Measurements from ENCODE around the gene ADAMTS17. TPM values are rescaled to one million over a fixed set of nuclear protein-coding genes. Genes with fewer than 3 reads are reported as not detected.
"Not testable (repeated sequence)": the region's sequence is repeated elsewhere in the genome, so short reads cannot be mapped to it uniquely, and the experiment has no call there.

Gene ADAMTS17
- total and polyA plus RNA-seq, 3 donors from 2014 or later: 6.8 to 17.8 (median 12.4) TPM

DNA sequence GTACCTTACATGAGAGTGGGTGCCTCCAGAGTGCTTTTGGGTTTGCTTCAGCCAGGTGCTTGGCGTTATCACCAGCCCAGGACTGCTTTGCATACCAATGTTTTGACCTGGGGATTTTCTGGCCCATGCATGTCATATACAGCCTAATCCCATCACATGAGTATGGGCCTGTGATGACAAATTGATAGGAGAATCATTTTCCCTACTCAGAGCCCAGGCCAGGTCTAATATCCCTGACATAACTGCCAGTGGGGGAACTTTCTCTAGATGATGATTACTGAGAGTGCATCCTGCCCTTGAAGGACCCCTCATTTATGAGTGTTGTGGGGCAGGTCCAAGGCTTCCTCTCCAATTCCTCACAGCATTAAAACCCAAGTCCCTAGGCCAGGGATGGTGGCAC is 411.1 kb downstream of the ADAMTS17 start:
- no peak overlapping the region for H3K27ac ChIP-seq
- TF ChIP-seq, protein P1, sequence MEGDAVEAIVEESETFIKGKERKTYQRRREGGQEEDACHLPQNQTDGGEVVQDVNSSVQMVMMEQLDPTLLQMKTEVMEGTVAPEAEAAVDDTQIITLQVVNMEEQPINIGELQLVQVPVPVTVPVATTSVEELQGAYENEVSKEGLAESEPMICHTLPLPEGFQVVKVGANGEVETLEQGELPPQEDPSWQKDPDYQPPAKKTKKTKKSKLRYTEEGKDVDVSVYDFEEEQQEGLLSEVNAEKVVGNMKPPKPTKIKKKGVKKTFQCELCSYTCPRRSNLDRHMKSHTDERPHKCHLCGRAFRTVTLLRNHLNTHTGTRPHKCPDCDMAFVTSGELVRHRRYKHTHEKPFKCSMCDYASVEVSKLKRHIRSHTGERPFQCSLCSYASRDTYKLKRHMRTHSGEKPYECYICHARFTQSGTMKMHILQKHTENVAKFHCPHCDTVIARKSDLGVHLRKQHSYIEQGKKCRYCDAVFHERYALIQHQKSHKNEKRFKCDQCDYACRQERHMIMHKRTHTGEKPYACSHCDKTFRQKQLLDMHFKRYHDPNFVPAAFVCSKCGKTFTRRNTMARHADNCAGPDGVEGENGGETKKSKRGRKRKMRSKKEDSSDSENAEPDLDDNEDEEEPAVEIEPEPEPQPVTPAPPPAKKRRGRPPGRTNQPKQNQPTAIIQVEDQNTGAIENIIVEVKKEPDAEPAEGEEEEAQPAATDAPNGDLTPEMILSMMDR (IDR thresholded peaks at IDR 0.05): no peak
- TF ChIP-seq POLR2A (IDR thresholded peaks at IDR 0.05): no peak
- no peaks in the 10 kb centered on the region for H3K9me3 ChIP-seq
- no peak overlapping the region for H3K4me3 ChIP-seq
- intact Hi-C loops (cut with DNase I; ENCODE audit: low total_unique reads): loop anchor here (5.0 kb wide), 1 partner anchor 407 kb away; no protein-coding TSS in a partner anchor
- peaks cover 4% of the 10 kb centered on the region for H3K4me1 ChIP-seq
- no peaks in the 10 kb centered on the region for H3K27me3 ChIP-seq
- 93 to 94% methylated on average over 1 of the region's 1 CpG for WGBS, 2 donors
- no peak for DNase-seq
- H3K36me3 ChIP-seq (ENCODE audit: low read depth, missing control alignments): no peaks in the 10 kb centered on the region

DNA sequence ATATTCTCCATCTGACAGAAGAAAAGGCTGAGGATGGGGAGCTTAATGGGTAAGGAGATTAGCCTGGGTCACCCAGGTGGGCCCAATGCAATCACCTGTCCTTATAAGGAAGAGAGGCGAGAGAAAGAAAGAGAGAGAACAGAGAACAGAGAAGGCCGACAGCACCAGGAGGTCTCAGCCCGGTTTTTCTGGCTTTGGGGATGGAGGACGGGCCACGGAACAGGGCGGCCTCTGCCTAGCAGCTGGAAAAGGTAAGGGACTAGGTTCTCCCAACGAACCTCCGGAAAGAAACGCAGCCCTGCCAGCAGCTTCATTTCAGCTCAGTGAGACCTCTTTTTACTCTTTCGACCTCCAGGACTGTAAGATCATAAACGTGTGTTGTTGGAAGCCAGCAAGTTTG is 412.5 kb downstream of the ADAMTS17 start:
- TF ChIP-seq, protein P1 (IDR thresholded peaks at IDR 0.05): no peak
- intact Hi-C loops (cut with DNase I; ENCODE audit: low total_unique reads): no loop called here
- Histone ChIP-seq H3K4me3 (no peak overlapping the region), H3K9me3 (no peaks in the 10 kb centered on the region), H3K27ac (no peak overlapping the region), H3K27me3 (no peaks in the 10 kb centered on the region), H3K4me1 (peaks cover 4% of the 10 kb centered on the region), H3K36me3 (ENCODE audit: low read depth, missing control alignments) (no peaks in the 10 kb centered on the region)
- WGBS, 2 donors: 63 to 66% methylated on average over 11 of the region's 11 CpGs
- DNase-seq: no peak

DNA sequence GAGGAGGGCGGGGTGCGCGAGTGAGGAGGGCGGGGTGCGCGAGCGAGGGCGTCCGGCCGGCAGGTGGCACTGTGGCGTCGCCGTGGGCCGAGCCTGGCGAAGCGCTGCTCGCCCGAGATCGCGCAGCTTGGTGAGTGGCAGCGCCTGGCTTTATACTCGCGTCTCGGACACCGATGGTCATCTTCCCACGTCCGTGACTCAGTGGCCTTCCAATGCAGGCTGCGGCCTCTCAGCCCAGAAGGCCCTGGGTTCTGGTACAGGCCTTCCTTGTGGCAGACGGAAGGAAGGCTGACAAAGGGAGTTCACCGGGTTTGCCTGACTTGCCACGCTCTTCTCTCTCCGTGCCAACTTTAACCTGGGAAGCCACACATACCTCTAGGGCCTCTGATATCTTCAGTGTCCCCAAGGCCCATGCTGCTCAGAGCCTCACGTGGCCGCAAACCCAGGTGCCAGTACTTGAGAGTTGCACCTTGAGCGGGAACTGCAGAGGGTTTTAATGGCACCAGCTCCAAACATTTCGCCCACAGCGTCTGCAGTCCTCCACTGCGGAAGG is 413.3 kb downstream of the ADAMTS17 start:
- Histone ChIP-seq H3K27ac (peak overlapping the region; percentile 22 to 79), H3K9me3 (no peaks in the 10 kb centered on the region), H3K4me1 (peaks cover 4% of the 10 kb centered on the region), H3K27me3 (no peaks in the 10 kb centered on the region), H3K36me3 (ENCODE audit: low read depth, missing control alignments) (no peaks in the 10 kb centered on the region), H3K4me3 (peak overlapping the region; percentile 31 to 57)
- TF ChIP-seq, protein P1 (IDR thresholded peaks at IDR 0.05): peak; percentile 49 to 81 (median 53)
- no peak for TF ChIP-seq POLR2A (IDR thresholded peaks at IDR 0.05)
- intact Hi-C loops (cut with DNase I; ENCODE audit: low total_unique reads): no loop called here
- 7 to 59% methylated on average over 6 to 28 of the region's 38 CpGs for WGBS, 2 donors
- peak; percentile 86 for DNase-seq

DNA sequence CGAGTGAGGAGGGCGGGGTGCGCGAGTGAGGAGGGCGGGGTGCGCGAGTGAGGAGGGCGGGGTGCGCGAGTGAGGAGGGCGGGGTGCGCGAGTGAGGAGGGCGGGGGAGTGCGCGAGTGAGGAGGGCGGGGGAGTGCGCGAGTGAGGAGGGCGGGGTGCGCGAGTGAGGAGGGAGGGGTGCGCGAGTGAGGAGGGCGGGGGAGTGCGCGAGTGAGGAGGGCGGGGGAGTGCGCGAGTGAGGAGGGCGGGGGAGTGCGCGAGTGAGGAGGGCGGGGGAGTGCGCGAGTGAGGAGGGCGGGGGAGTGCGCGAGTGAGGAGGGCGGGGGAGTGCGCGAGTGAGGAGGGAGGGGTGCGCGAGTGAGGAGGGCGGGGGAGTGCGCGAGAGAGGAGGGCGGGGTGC is 415.2 kb downstream of the ADAMTS17 start:
- H3K9me3 ChIP-seq; H3K27ac ChIP-seq; DNase-seq; H3K27me3 ChIP-seq; H3K4me3 ChIP-seq; H3K4me1 ChIP-seq; H3K36me3 ChIP-seq (ENCODE audit: low read depth, missing control alignments); intact Hi-C loops (cut with DNase I; ENCODE audit: low total_unique reads): not testable (repeated sequence)
- WGBS, 2 donors: no CpG with 5 or more reads among the region's 48 CpGs

DNA sequence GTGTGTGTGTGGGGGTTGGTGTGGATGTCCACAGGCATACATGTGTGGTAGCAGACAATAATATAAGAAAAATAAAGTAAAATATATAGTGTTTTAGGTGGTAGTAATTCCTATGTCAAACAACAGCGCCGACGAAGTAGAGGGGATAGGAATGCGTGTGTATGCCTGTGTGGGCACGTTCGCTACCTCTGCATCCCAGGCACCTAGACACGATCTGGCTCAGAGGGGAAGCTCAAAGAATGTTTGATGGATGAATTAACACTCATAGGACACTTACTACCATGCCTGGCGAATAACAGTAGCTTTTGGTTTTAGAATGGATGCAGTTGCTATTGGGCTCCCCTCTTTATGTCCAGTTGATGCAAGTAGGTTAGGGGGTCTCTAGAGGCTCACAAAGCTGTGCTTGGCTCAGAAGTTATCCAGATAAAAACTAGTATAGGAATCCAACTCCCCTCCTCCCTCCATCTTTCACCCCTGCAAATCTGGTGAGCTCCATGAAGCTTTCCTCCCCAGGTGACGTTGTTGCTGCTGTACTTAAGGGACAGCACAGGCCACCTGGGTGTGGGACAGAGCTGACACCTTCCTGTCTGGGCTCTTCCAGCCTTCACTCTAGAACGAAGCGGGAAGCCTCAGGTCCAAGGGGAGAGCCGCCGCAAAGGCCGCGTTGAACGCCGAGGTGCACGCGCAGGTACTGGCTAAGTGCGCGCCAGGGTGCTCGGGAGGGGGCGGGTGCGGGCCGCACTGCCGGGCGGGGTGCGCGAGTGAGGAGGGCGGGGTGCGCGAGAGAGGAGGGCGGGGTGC is 415.9 kb downstream of the ADAMTS17 start:
- Histone ChIP-seq H3K27me3 (no peaks in the 10 kb centered on the region), H3K4me3 (peak overlapping the region; percentile 27 to 46), H3K27ac (peak overlapping the region in 1 of 2 donors; percentile 57), H3K9me3 (no peaks in the 10 kb centered on the region), H3K36me3 (ENCODE audit: low read depth, missing control alignments) (no peaks in the 10 kb centered on the region), H3K4me1 (peaks cover 4% of the 10 kb centered on the region)
- 16 to 28% methylated on average over 8 to 23 of the region's 33 CpGs for WGBS, 2 donors
- intact Hi-C loops (cut with DNase I; ENCODE audit: low total_unique reads): no loop called here
- TF ChIP-seq POLR2A (IDR thresholded peaks at IDR 0.05): no peak
- TF ChIP-seq, protein P1 (IDR thresholded peaks at IDR 0.05): no peak
- peak; percentile 46 for DNase-seq

Data from testis (tissue), 3 donors.